NCI-H2107 (cell line): ENCODE results near the gene BOLA2B.
"Not testable (repeated sequence)": the region's sequence is repeated elsewhere in the genome, so short reads cannot be mapped to it uniquely, and the experiment has no call there.

Experiments used
- DNase-seq: peaks from one replicate; lab custom pipeline; 2025; lab: John Stamatoyannopoulos, UW

Gene BOLA2B

DNA sequence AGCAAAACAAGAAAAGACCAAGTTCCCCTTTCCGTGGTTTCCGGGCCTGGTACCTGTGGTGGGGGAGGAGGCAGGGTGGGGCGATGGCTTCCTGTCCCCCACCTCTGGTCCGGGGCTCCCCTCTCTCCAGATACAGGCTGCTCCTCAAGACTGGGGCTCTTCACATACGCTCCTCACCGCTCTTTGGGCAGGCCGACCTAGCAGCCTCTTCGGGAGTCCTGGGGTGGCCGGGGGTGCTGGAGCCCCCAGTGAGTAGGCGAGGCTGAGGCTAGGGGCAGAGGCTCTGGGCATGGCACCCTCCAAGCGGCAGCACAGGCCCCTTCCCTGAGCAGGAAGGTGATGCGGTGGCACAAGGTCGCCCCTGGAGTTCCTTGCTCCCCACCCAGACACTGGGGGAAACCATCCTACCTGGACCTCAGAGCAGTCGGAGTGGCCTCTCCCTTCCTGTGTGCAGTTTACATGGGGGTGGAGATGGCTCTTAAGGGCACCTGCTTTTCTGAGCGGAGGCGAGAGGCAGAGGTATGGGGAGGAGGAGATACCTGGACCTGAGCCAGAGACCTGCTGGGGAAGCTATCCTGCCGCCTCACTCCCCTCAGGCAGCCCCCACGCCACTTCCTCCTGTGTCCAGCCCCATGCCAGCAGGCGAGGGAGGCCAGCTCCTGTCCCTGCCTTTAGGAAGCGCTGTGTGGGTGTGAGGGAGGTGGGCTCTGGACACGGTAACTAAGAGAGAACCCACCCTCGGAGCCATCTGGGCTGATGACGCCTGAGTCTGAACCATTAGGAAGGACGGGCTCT lies 9.2 kb downstream of the BOLA2B start:
- no peak for DNase-seq

GRCh38 chr16:30183233-30184095 lies 10.0 kb downstream of the BOLA2B start, which contains the start of gene CORO1A:
Gene CORO1A (plus strand): TSS chr16:30183602. CDS start chr16:30185210, 1,608 bp downstream.
- peak; percentile 44 for DNase-seq

DNA sequence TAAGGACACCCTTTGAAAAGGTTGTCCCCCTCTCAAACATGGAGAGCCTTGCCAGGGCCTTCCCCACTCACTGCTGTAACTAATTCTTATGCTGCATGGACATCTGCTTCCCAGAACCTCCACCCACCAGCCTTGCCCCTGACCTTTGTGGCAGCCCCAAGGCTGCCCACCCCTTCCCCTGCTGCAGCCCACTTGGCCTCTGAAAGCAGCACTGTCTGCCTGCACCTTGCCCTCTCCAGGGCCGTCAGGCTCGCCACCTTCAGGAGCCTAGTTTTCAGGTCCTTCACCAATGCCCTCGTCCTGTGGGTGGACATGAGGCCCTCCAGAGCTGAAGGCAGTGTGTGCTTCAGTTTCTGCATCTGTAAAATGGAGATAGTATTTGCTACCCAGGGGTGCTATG lies 12.7 kb downstream of the BOLA2B start:
- no peak for DNase-seq

GRCh38 chr16:30179931-30180330 lies 13.5 kb downstream of the BOLA2B start:
- no peak for DNase-seq

- no peak for DNase-seq
Observed at GRCh38 chr16:30179195-30179594, 14.3 kb downstream of the BOLA2B start.

DNA sequence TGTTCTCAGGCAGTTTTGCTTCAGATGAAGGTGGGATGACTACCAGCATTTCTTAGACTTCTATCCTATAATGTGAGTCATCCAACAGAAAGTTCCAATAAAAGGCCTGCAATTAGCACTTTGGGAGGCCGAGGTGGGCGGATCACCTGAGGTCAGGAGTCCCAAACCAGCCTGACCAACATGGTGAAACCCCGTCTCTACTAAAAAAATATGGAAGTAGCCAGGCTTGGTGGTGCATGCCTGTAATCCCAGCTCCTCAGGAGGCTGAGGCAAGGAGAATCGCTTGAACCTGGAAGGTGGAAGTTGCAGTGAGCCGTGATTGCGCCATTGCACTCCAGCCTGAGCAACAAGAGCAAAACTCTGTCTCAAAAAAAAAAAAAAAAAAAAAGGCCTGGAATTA lies 16.6 kb downstream of the BOLA2B start:
- not testable (repeated sequence) for DNase-seq

- DNase-seq: no peak
Observed at GRCh38 chr16:30173054-30173453, 20.4 kb downstream of the BOLA2B start.

- not testable (repeated sequence) for DNase-seq
Observed at GRCh38 chr16:30170145-30170544, 23.3 kb downstream of the BOLA2B start.

- DNase-seq: not testable (repeated sequence)
Observed at GRCh38 chr16:30169416-30169815, 24.1 kb downstream of the BOLA2B start.

- DNase-seq: not testable (repeated sequence)
Observed at GRCh38 chr16:30168746-30169145, 24.7 kb downstream of the BOLA2B start.

DNA sequence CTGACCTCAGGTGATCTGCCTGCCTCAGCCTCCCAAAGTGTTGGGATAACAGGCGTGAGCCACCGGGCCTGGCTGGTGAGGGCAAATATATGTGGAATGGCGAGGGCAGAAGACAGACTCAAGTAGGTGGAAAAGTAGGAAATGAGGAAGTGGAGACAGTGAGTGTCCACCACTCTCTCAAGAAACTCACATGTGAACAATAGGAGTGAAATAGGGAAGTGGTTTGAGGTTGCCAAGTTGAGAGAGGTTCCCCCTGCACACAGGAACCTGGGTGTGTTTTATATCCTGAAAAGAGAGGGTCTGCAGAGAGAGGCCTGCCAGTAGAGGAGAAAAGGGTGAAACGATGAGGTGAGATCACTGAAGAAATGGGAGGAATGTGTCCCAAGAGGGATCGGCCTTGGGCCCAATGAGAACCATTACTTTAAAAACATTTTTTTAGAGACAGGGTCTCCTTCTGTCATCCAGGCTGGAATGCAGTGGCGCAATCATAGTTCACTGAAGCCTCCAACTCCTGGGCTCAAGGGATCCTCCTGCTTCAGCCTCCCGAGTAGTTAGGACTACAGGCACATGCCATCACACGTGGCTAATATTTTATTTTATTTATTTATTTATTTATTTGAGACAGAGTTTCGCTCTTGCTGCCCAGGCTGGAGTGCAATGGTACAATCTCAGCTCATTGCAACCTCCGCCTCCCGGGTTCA lies 27.1 kb downstream of the BOLA2B start:
- no peak for DNase-seq

- no peak for DNase-seq
Observed at GRCh38 chr16:30163538-30163937, 29.9 kb downstream of the BOLA2B start.

DNA sequence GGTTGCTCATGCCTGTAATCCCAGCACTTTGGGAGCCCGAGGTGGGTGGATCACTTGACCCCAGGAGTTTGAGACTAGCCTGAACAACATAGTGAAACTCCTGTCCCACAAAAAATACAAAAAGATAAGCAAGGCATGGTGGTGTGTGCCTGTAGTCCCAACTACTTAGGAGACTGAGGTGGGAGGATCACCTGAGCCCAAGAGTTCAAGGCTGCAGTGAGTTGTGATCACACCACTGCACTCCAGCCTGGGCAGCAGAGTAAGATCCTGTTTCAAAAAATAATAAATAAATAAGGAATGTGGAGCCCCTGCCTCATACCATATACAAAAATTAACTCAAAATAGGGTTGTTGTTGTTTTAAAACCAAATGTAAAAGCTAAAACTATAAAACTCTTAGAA lies 36.3 kb downstream of the BOLA2B start:
- no peak for DNase-seq

DNA sequence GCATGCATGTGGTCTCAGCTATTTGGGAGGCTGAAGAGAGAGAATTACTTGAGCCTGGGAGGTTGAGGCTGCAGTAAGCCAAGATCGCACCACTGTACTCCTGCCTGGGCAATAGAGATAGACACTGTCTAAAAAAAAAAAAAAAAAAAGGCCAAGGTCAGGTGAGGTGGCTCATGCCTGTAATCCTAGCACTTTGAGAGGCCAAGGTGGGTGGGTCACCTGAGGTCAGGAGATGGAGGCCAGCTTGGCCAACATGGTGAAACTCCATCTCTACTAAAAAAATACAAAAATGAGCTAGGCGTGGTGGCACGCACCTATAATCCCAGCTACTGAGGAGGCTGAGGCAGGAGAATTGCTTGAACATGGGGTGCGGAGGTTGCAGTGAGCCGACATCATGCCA lies 38.3 kb downstream of the BOLA2B start:
- no peak for DNase-seq

GRCh38 chr16:30152517-30152916 lies 40.9 kb downstream of the BOLA2B start:
- no peak for DNase-seq

DNA sequence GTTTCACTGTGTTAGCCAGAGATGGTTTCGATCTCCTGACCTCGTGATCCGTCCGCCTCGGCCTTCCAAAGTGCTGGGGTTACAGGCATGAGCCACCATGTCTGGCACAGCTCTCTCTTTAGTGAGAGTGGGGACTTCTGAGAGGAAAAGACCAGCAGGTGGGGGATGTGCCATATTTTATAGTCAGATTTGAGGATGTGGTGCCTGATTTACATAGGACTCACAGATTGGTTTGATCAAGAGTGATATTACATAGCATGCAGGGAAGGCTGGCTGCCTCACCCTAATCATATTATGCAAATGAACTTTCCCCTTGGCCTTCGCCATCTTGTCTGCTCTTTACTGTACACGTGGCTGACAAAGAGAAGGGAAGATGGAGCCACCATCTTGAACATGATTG lies 42.4 kb downstream of the BOLA2B start:
- no peak for DNase-seq

GRCh38 chr16:30149250-30149930 lies 44.1 kb downstream of the BOLA2B start:
- no peak for DNase-seq

DNA sequence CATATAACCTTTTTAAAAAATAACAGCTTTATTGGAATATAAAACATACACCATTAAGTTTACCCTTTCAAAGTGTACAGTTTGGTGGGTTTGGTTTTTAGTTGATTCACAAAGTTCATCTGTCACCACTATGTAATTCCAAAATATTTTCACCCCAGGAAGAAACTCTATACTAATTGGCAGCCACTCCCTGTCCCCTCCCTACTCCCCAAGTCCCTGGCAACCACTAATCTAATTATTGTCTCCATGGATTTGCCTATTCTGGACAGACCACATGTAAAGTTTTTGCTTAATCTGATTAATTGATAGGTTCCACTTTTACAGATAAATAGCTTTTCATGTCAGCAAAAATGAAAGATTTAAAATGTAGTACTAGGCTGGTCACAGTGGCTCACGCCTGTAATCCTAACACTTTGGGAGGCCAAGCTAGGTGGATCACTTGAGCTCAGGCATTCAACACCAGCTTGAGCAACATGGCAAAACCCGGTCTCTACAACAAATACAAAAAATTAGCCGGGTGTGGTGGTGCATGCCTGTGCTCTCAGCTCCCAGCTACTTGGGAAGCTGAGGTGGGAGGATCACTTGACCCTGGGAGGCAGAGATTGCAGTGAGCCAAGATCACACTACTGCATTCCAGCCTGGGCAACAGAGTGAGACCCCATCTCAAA lies 45.5 kb downstream of the BOLA2B start:
- no peak for DNase-seq

DNA sequence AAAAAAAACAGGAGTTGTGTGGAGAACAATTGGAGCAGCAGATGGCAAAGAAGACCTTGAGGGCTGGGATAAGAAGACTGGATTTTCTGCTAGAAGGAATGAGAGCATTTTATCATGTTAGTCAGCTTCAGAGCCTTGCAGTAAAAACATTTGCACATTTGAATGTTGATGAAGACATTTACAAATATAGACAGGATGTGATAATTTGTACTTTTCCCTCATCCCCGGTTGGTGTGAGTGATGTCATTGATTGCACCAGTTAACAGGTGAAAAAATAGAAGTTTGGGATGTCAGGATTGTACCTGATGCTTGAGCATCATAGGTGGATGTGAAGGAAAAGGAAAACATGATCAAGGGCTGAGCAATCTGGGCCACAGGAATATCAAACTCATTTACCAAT lies 47.8 kb downstream of the BOLA2B start:
- DNase-seq: no peak

DNA sequence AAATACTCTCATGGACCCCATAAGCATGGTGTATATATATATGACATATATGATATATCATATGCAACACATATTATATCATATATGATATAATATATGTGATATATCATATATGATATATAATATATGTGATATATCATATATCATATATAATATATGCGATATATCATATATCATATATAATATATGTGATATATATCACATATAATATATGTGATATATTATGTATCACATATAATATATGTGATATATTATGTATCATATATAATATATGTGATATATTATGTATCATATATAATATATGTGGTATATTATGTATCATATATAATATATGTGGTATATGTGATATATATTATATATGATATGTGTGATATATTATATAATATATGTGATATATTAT lies 48.5 kb downstream of the BOLA2B start:
- DNase-seq: no peak

DNA sequence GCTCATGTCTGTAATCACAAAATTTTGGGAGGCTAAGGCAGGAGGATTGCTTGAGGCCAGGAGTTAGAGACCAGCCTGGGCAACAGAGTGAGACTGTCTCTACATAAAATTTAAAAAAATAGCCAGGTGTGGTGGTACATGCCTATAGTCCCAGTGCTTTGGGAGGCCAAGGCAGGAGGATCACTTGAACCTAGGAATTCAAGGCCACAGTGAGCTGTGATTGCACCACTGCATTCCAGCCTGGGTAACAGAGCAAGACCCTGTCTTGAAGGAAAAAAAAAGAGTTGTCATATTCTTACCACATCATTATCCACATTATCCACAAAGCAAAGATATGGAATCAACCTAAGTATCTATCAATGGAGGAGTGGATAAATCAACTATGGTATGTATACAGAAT lies 49.4 kb downstream of the BOLA2B start:
- no peak for DNase-seq
